HG03460 (cell line): ENCODE results near the gene HOTAIR.

Source experiments
- ATAC-seq: cut with Tn5 transposase; IDR thresholded peaks from one replicate; pipeline ENCODE4 v1.9.1; 2021; ENCODE audit not compliant: unreplicated experiment

The HOTAIR gene

DNA sequence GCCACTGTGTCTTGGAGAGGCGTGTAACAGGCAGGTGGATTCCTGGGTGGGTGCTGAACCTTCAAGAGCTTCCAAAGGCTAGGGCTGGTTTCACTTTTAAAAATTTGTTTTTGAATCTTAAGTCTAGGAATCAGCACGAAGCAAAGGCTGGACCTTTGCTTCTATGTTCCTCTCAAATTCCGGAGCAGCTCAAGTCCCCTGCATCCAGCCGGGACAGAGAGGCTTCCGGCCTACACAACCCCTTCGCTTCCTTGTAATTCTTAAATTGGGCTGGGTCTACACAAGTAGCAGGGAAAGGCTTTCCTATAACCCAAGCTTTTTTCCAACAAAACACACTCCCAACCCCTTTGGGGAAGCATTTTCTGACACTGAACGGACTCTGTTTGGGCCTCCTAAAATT, 11.7 kb downstream of the HOTAIR start:
- ATAC-seq, result no peak

DNA sequence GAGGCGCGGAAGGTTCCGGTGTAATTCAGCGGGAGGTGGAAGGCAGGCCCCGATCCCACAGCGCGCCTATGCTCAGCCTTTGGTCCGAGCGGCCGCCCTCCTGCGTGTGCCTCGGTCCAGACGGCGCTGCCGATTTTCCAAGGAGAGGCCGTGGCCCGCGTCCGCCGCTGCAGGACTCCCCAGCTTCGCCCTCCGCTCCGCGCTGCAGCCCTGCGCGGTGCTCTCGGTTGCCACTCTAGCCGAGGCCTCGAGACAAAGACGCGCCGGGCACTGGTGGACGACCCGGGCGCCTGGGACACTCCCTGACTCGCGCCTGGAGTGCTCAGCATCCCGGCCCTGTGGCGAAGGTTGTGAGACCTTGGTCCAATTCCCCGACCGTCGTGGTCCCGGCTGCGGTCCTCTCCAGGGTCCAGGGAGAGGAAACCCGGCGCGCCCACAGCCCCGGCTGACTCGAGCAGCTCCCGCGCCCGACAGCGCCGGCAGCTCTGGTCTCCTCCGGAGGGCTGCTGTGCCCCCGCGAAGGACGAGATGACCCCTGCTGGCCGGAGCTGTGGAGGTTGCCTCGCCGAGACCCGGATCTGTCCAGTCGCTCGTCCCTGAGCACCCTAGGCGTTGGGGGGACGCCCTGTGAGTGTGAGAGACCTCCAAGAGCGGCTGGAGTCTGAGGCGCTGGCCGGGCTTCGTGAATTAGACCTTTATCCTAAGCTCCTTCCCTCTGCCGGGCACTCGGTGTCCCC, 13.6 kb downstream of the HOTAIR start:
- no peak for ATAC-seq

DNA sequence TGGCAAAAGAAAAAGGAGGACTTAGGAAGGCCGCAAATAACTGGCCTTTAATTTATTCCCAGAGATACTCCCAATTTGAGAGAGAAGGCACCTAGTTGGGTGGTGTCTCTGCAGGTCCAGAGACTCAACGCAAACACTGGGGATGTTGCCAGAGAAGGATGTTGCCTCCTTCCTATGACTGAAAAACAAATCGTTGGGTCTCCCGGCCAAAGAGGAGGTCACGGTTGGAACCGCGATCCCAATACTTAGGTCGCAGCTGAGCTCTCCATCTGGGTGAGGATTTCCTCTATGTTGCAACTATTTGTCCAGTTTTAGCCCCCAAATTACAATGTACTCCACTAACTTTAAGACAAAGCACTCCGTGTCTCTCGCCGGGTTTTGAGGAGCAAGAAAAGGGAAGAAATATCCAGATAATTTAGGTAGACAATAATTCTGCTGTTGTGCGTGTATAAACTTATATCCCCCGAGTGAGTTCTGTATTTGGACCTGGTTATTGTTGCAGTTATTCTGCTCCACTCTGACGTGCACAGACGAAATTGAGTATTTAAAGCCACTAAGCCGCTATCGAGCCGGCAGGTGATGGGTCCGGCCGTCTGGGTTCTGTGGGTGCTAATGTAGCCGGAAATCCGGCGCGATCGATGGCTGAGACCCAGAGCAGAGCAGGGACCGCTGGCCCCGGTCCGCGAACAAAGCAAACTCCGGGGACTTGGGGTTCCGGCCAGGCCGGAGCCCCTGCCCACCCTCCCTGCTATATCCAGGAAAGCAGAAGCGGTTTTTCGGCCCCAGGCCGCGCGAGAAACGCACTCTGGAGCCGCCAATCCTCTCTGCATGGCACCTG, 14.3 kb downstream of the HOTAIR start:
- ATAC-seq, result no peak

- no peak for ATAC-seq
These were observed 15.4 kb downstream of the HOTAIR start for GRCh38 chr12:53959314-53959713.

- no peak for ATAC-seq
These were observed 16.6 kb downstream of the HOTAIR start for GRCh38 chr12:53958128-53958527.

GRCh38 chr12:53956914-53957536, 17.7 kb downstream of the HOTAIR start:
- ATAC-seq, result no peak

- ATAC-seq, result no peak
These were observed 18.4 kb downstream of the HOTAIR start for GRCh38 chr12:53956251-53956887.

DNA sequence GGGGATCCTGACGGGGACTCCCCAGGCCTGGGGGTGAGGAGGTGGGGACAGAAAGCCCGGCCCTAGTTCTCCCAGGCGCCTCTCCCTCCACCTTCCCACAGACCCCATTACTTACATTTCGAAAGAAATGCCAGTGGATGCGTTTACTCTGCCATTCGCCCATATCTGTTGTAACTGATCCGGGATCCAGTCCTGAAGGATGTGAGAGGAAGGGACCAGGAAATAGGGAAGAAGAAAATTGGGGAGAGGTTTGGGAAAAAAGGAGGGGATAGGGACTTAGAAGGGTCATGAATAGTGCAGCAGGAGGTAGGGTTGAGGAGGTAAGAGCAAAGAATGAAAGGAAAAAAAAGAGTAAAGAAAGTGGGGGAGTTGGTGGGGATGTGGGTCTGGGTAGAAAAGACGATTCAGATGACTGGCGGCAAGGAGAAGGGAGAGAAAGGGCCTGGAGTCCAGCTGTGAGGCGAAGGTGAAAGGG, 18.9 kb downstream of the HOTAIR start:
- no peak for ATAC-seq

DNA sequence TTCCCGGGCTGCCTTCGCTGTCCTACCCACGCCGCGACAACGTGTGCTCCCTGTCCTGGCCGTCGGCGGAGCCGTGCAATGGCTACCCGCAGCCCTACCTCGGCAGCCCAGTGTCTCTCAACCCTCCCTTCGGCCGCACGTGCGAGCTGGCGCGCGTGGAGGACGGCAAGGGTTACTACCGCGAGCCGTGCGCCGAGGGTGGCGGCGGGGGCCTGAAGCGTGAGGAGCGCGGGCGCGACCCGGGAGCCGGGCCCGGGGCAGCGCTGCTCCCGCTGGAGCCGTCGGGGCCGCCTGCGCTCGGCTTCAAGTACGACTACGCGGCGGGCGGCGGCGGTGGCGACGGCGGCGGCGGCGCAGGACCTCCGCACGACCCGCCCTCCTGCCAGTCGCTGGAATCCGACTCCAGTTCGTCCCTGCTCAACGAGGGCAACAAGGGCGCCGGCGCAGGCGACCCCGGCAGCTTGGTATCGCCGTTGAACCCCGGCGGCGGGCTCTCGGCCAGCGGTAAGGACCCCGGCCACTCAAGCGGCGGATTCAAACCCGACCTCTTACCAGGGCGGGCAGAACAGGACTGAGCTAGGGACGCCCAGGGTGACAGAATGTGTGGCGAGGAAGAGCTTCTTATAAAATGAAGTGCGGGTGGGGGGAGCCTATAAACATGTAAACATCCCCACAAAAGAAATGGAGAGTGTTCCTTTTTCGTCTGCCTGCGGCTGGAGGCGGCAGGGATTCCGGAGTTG, 19.5 kb downstream of the HOTAIR start:
- ATAC-seq, result no peak

- no peak for ATAC-seq
These were observed 20.1 kb downstream of the HOTAIR start, which contains the start of gene HOXC12 for GRCh38 chr12:53954694-53955035. TSS of gene HOXC12 (plus strand) at chr12:53954903. CDS start at chr12:53954930, 27 bp downstream.

- ATAC-seq, result no peak
These were observed 20.7 kb downstream of the HOTAIR start for GRCh38 chr12:53953831-53954693.

GRCh38 chr12:53952871-53953734, 21.7 kb downstream of the HOTAIR start:
- ATAC-seq, result no peak

GRCh38 chr12:53952335-53952694, 22.4 kb downstream of the HOTAIR start:
- ATAC-seq, result no peak

DNA sequence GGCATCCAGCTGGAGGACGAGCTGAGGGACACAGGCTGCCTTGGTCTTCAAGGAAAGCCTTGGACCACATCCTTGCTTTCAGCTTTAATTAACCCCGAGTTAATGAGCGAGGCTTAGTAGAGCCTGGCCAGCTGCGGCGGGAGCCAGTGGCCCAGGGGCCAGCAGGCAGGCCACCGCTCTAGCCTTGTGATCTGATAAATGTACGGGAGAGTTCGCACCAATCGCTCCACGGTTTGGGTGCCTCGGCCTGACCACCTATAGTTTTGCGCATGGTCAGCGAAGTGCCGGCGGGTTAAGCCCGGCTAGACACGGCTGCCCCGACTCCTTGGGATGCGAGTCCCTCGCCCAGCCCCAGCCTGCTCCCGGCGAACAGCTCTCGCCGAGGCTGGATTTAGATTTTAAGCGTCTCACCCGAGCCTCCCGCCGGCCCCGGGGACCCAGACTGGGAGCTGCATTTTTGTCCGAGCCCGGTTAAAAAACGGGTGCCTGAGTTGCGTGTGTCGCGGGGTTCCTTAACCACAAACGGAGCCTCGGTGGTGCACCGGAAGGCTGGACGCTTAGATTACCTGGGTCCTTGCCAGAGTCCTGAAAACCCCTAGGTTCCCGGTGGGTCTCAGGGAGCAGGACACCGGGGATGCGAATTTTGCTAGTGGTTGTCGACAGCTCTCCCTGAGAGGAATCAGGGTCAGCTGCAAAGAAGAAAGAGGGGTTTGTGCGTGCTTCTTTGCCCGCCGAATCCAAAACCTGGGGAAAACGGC, 23.0 kb downstream of the HOTAIR start:
- ATAC-seq, result no peak

- no peak for ATAC-seq
These were observed 23.8 kb downstream of the HOTAIR start for GRCh38 chr12:53950789-53951576.

DNA sequence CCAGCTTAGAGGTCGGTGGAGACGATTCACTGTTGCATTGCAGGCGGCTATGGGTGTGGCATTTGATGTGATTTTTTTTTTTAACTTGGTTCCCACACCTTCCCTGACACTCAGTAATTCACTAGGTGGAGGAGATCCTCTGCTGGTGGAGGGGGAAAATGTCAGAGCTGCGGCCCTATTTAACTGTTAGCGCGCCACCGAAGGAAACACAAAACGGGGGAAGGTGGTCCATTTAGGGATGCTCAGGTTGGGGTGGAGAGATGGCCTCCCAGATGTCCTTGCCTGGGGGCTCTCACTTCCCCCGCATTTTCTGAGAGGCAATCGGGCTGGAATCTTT, 24.3 kb downstream of the HOTAIR start:
- no peak for ATAC-seq

- no peak for ATAC-seq
These were observed 24.9 kb downstream of the HOTAIR start for GRCh38 chr12:53949631-53950436.
